Measurements from ENCODE around the gene PIK3IP1. TPM values are rescaled to one million over a fixed set of nuclear protein-coding genes. Genes with fewer than 3 reads are reported as not detected.
A peak's percentile ranks its signal among the peaks of the same experiment; 100 is the strongest.

The PIK3IP1 gene
- total and polyA plus RNA-seq, 2 of the 8 experiments (the other 6 are each of a cell fraction or from before 2014, with no cell fraction given): 1.00 to 1.3 TPM

DNA sequence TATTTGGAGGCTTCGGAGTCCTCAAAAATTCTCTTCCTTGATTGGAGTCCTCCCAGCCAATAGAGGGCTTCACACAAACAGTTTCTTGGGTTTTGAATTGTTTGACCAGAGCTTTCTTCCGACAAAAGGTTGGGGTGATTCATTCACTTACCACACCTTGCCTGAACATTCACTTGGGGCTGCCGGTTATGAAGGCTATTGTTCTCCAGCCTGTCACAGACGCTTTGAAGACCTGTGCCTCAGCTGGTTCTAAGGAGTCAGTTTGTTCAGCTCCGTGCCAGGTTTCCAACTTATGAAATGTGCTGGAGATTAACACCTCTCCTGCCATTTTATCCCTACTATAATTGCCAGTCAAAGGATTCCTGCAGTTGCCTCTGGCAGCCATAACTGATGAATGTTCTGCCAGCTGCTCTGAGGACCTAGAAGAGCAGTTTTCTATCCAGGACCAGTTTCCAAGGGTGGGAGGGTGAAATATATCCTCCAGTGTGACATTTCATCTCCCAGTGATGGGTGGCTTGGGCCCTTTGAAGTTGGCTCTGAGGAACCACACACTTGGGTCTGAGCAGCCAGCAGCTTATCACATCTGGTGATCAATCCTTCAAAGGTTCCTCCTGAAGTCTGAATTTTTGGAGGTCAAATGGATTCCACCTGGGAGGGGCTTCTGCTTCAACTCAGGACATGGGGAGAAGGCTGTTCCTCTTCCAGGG lies 48.8 kb downstream of the PIK3IP1 start:
- H3K56ac ChIP-seq (replicated peaks; ENCODE audit: insufficient read length, low read depth, low read length): no peak overlapping the region
- no peak overlapping the region for H3K27ac ChIP-seq (ENCODE audit: low read depth, low read length)
- H3K79me2 ChIP-seq (ENCODE audit: control insufficient read depth in 1 of 2, insufficient read depth in 2 of 2, low read length in 2 of 2): 0 out of 4 replicates have a peak, but pooled peaks cover 0 to 3% of the 10 kb centered on the region in 2 experiments
- H2BK20ac ChIP-seq (ENCODE audit: low read length): no peak overlapping the region
- DNase-seq (ENCODE audit: low read depth in 1 of 2, low spot score in 2 of 2): no peak
- POLR2A ChIA-PET (ENCODE audit: partially characterized antibody): interaction anchor here (1.1 to 2.9 kb wide), 9 partner anchors 9 to 30 kb away, joined by 3 to 7 read pairs (median 4); no protein-coding TSS in a partner anchor
- H3K9me3 ChIP-seq (ENCODE audit: insufficient read depth in 2 of 2, low read depth in 1 of 2, low read length in 1 of 2): no peaks in the 10 kb centered on the region
- H3K4me1 ChIP-seq (replicated peaks in 1 of 4; ENCODE audit: control insufficient read depth in 3 of 4, insufficient read depth in 4 of 4, low read length in 3 of 4): peaks cover 8 to 21% (median 11%) of the 10 kb centered on the region in 4 experiments
- no peaks in the 10 kb centered on the region for H3K23me2 ChIP-seq (ENCODE audit: low read depth, low read length)
- no peak overlapping the region for H3K4me3 ChIP-seq (ENCODE audit: extremely low read depth in 1 of 4, insufficient read depth in 2 of 4, low read depth in 3 of 4, low read length in 4 of 4)
- no peak overlapping the region for H4K5ac ChIP-seq (ENCODE audit: insufficient read length, low read depth, low read length)
- no peak overlapping the region for H3K9ac ChIP-seq (replicated peaks in 1 of 4; ENCODE audit: extremely low read depth in 1 of 4, low read depth in 3 of 4, low read length in 3 of 4)
- no peak overlapping the region; the same call in 1 of the 2 replicates for H2BK15ac ChIP-seq (ENCODE audit: low read length)
- CTCF ChIA-PET (ENCODE audit: partially characterized antibody): interaction anchor here (1.3 to 4.3 kb wide), 9 partner anchors 12 to 44 kb away, joined by 3 to 28 read pairs (median 6); partner anchors contain the start of gene LIMK2
- no peak overlapping the region for H2BK12ac ChIP-seq (ENCODE audit: low read depth, low read length)
- peak overlapping the region; percentile 24 for H2BK120ac ChIP-seq (replicated peaks; ENCODE audit: low read depth, low read length)
- H3K4ac ChIP-seq (replicated peaks; ENCODE audit: insufficient read length, low read depth, low read length): no peak overlapping the region
- no peaks in the 10 kb centered on the region for H3K27me3 ChIP-seq (replicated peaks in 1 of 4; ENCODE audit: control insufficient read depth in 3 of 4, extremely low read depth in 1 of 4, insufficient read depth in 3 of 4, low read length in 3 of 4)
- 88% methylated on average over 5 of the region's 5 CpGs; no CpG with 5 or more reads in 1 of the 2 experiments for WGBS, 2 experiments (ENCODE audit: extremely low coverage in 1 of 2, insufficient coverage in 1 of 2, insufficient read length in 1 of 2, insufficient replicate concordance in 2 of 2, low coverage in 1 of 2, low lambda C conversion rate in 2 of 2, missing lambda C conversion rate in 1 of 2)
- peak overlapping the region in 1 of 2 experiments; percentile 22; a peak in 2 of 4 replicates for H3K4me2 ChIP-seq (ENCODE audit: insufficient read depth in 1 of 2, low read depth in 2 of 2, low read length in 2 of 2)
- no peak overlapping the region for H2AFZ ChIP-seq (ENCODE audit: low read length)
- H4K20me1 ChIP-seq (replicated peaks in 1 of 2; ENCODE audit: control insufficient read depth in 1 of 2, insufficient read depth in 2 of 2, low read length in 2 of 2): peaks cover 6% of the 10 kb centered on the region in 2 experiments
- no peak for FAIRE-seq
- H2AK5ac ChIP-seq (ENCODE audit: low read depth, low read length): no peak overlapping the region
- 0 out of 2 replicates have a peak, but pooled peaks cover 2% of the 10 kb centered on the region for H3K79me1 ChIP-seq (ENCODE audit: low read depth, low read length)
- no peak overlapping the region for H3K18ac ChIP-seq (ENCODE audit: extremely low read depth, low read length)
- no peak overlapping the region for H3K23ac ChIP-seq (ENCODE audit: insufficient read length)
- no peak overlapping the region for H4K8ac ChIP-seq (ENCODE audit: extremely low read depth, insufficient read depth, low read length)
- no peaks in the 10 kb centered on the region for H3K36me3 ChIP-seq (ENCODE audit: control insufficient read depth in 2 of 4, insufficient read depth in 4 of 4, low read length in 3 of 4)
- peak overlapping the region; percentile 39 for H4K91ac ChIP-seq (replicated peaks; ENCODE audit: insufficient read length, low read length)
- no peak overlapping the region for H2BK5ac ChIP-seq (ENCODE audit: low read depth, low read length)
- H3K14ac ChIP-seq (ENCODE audit: insufficient read length): no peak overlapping the region
- TF ChIP-seq SAP30 (IDR thresholded peaks at IDR 0.05; ENCODE audit: insufficient read depth, insufficient replicate concordance, low read length) (no peak), KDM1A (IDR thresholded peaks at IDR 0.05; ENCODE audit: borderline replicate concordance, low read length) (no peak), TEAD4 (IDR thresholded peaks at IDR 0.05; ENCODE audit: low read depth, low read length) (no peak), EP300 (IDR thresholded peaks at IDR 0.05; ENCODE audit: borderline replicate concordance in 1 of 2, low read depth in 2 of 2, low read length in 2 of 2) (no peak), TBP (IDR thresholded peaks at IDR 0.05; ENCODE audit: low read depth, low read length) (no peak), CEBPB (IDR thresholded peaks at IDR 0.05; ENCODE audit: low read depth, low read length) (no peak), YY1 (IDR thresholded peaks at IDR 0.05; ENCODE audit: low read depth, low read length) (no peak), RNF2 (IDR thresholded peaks at IDR 0.05; ENCODE audit: borderline replicate concordance, low read depth, low read length, missing control alignments, poor library complexity, severe bottlenecking) (no peak), TAF1 (IDR thresholded peaks at IDR 0.05; ENCODE audit: low read depth, low read length) (no peak), BACH1 (IDR thresholded peaks at IDR 0.05; ENCODE audit: low read length) (no peak), E2F6 (IDR thresholded peaks at IDR 0.05) (no peak)
